IPS DF 4.7 (cell line): ENCODE data around the gene PRKACA.

ENCODE experiments used
- DNase-seq: peaks from one replicate; pipeline ENCODE4 v3.0.0-alpha.2; 2013; ENCODE audit warnings: low spot score; ENCODE audit errors: extremely low read depth

The PRKACA gene

GRCh38 chr19:14073261-14073924 is 44.2 kb downstream of the PRKACA start:
- no peak for DNase-seq

- DNase-seq = no peak
Measured at GRCh38 chr19:14072535-14073260, 44.9 kb downstream of the PRKACA start, which contains the start of gene MISP3. TSS of gene MISP3 (plus strand) at chr19:14072786. CDS start at chr19:14073310, 524 bp downstream.

- DNase-seq = no peak
Measured at GRCh38 chr19:14070268-14071050, 47.1 kb downstream of the PRKACA start.

- DNase-seq = no peak
Measured at GRCh38 chr19:14066134-14066533, 51.4 kb downstream of the PRKACA start.

GRCh38 chr19:14063105-14063504 is 54.5 kb downstream of the PRKACA start:
- no peak for DNase-seq

GRCh38 chr19:14062558-14062855 is 55.1 kb downstream of the PRKACA start:
- no peak for DNase-seq

- DNase-seq = no peak
Measured at GRCh38 chr19:14061751-14062557, 55.6 kb downstream of the PRKACA start, which contains the start of gene PALM3. TSS of gene PALM3 (minus strand) at chr19:14062076. CDS start at chr19:14061980, 96 bp downstream.

- DNase-seq = no peak
Measured at GRCh38 chr19:14061081-14061749, 56.3 kb downstream of the PRKACA start.

GRCh38 chr19:14059652-14060155 is 57.9 kb downstream of the PRKACA start:
- DNase-seq = no peak

GRCh38 chr19:14059093-14059480 is 58.5 kb downstream of the PRKACA start:
- DNase-seq = no peak

- DNase-seq = no peak
Measured at GRCh38 chr19:14058182-14059092, 59.1 kb downstream of the PRKACA start.

- DNase-seq = no peak
Measured at GRCh38 chr19:14056741-14057356, 60.7 kb downstream of the PRKACA start.

GRCh38 chr19:14056069-14056666 is 61.4 kb downstream of the PRKACA start:
- DNase-seq = no peak

GRCh38 chr19:14055396-14055795 is 62.2 kb downstream of the PRKACA start:
- no peak for DNase-seq

GRCh38 chr19:14054721-14055120 is 62.8 kb downstream of the PRKACA start:
- DNase-seq = no peak

GRCh38 chr19:14054099-14054498 is 63.5 kb downstream of the PRKACA start:
- DNase-seq = no peak

GRCh38 chr19:14053500-14053899 is 64.1 kb downstream of the PRKACA start:
- no peak for DNase-seq

GRCh38 chr19:14053032-14053431 is 64.5 kb downstream of the PRKACA start:
- DNase-seq = no peak

- DNase-seq = no peak
Measured at GRCh38 chr19:14052470-14052869, 65.1 kb downstream of the PRKACA start.
